Ascending aorta (tissue), 2 donors: ENCODE results near the gene FIGLA. TPM values are rescaled to one million over a fixed set of nuclear protein-coding genes. Genes with fewer than 3 reads are reported as not detected.
A peak's percentile ranks its signal among the peaks of the same experiment; 100 is the strongest.

Experiments used
- DNase-seq, 2 donors: peaks; one replicate each; pipeline ENCODE4 v3.0.0-alpha.2; 2019; ENCODE audit warnings: low spot score in 2 of 2
- H3K27ac ChIP-seq, 2 donors: fragments of 200-600 bp; sonication (generic); one replicate each; pipeline ENCODE4 v1.5.1; 2016 to 2017; ENCODE audit warnings: mild to moderate bottlenecking in 1 of 2
- H3K27me3 ChIP-seq: fragments of 200-600 bp; sonication (generic); one replicate; pipeline ENCODE4 v1.5.1; 2017
- H3K36me3 ChIP-seq, 2 donors: fragments of 200-600 bp; sonication (generic); one replicate each; pipeline ENCODE4 v1.5.1; 2016
- H3K4me1 ChIP-seq, 2 donors: fragments of 200-600 bp; sonication (generic); one replicate each; pipeline ENCODE4 v1.5.1; 2016 to 2017; ENCODE audit warnings: mild to moderate bottlenecking in 1 of 2
- H3K4me3 ChIP-seq, 2 donors: fragments of 200-600 bp; sonication (generic); one replicate each; pipeline ENCODE4 v1.5.1; 2016 to 2017; ENCODE audit warnings: mild to moderate bottlenecking in 1 of 2
- H3K9me3 ChIP-seq, 2 donors: fragments of 200-600 bp; sonication (generic); one replicate each; pipeline ENCODE4 v1.5.1; 2016
- CTCF ChIP-seq, 3 experiments: fragments of 200-600 bp in 2 of 3; fragments of 450-650 bp in 1 of 3; sonication (generic) in 2 of 3; IDR thresholded peaks; one replicate each; pipeline ENCODE4 v1.5.1; 2016 to 2019; ENCODE audit warnings: antibody characterized with exemption in 3 of 3, mild to moderate bottlenecking in 1 of 3, moderate library complexity in 1 of 3
- intact Hi-C: fragments of 100-400 bp; cut with DNase I; formaldehyde crosslinking; loops from one replicate; pipeline ENCODE4 v1.15.1; 2023
- total RNA-seq: library from RNA; depleted of rRNA; stranded (reverse); fragments of >200 nt; gene quantifications from one replicate; pipeline ENCODE4 v1.1.0, GENCODE V29; 2016

Gene FIGLA
- total RNA-seq: not detected

- no peak within 1 kb of the TSS for H3K27ac ChIP-seq
- H3K27me3 ChIP-seq: no peaks in the 10 kb centered on the region
- intact Hi-C loops: no loop called here
These were observed at the start of gene FIGLA for GRCh38 chr2:70790136-70790828. FIGLA (minus strand) TSS chr2:70790643; CDS start chr2:70790638, 5 bp downstream.

GRCh38 chr2:70837980-70838925 is 47.8 kb upstream of the FIGLA start:
- DNase-seq: no peak
- no peaks in the 10 kb centered on the region for H3K9me3 ChIP-seq
- intact Hi-C loops: no loop called here
- H3K4me3 ChIP-seq: no peak overlapping the region
- no peaks in the 10 kb centered on the region for H3K4me1 ChIP-seq
- H3K36me3 ChIP-seq: no peaks in the 10 kb centered on the region
- H3K27ac ChIP-seq: no peak overlapping the region
- no peak for TF ChIP-seq CTCF (IDR thresholded peaks at IDR 0.05)
- no peaks in the 10 kb centered on the region for H3K27me3 ChIP-seq

More at GRCh38 chr2:70790136-70790828, at the start of gene FIGLA:
- Histone ChIP-seq H3K36me3 (no peaks in the 10 kb centered on the region), H3K4me1 (peaks cover 0 to 2% of the 10 kb centered on the region in 2 donors), H3K4me3 (peak within 1 kb of the TSS; percentile 34 to 49), H3K9me3 (no peaks in the 10 kb centered on the region)
- TF ChIP-seq CTCF (IDR thresholded peaks at IDR 0.05): no peak
- no peak for DNase-seq

GRCh38 chr2:70835643-70836042 is 45.2 kb upstream of the FIGLA start, which contains the start of gene CD207:
CD207 (minus strand) TSS chr2:70835816; CDS start chr2:70835776, 40 bp downstream.
- DNase-seq: no peak
- TF ChIP-seq CTCF (IDR thresholded peaks at IDR 0.05): no peak
- Histone ChIP-seq H3K4me1 (no peaks in the 10 kb centered on the region), H3K27me3 (no peaks in the 10 kb centered on the region), H3K4me3 (no peak within 1 kb of the TSS), H3K36me3 (no peaks in the 10 kb centered on the region), H3K9me3 (no peaks in the 10 kb centered on the region), H3K27ac (no peak within 1 kb of the TSS)
- intact Hi-C loops: no loop called here

GRCh38 chr2:70834881-70835280 is 44.4 kb upstream of the FIGLA start:
- no peak overlapping the region for H3K27ac ChIP-seq
- H3K36me3 ChIP-seq: no peaks in the 10 kb centered on the region
- H3K27me3 ChIP-seq: no peaks in the 10 kb centered on the region
- H3K4me1 ChIP-seq: no peaks in the 10 kb centered on the region
- H3K4me3 ChIP-seq: no peak overlapping the region
- no peaks in the 10 kb centered on the region for H3K9me3 ChIP-seq
- intact Hi-C loops: no loop called here
- no peak for DNase-seq
- no peak for TF ChIP-seq CTCF (IDR thresholded peaks at IDR 0.05)

DNA sequence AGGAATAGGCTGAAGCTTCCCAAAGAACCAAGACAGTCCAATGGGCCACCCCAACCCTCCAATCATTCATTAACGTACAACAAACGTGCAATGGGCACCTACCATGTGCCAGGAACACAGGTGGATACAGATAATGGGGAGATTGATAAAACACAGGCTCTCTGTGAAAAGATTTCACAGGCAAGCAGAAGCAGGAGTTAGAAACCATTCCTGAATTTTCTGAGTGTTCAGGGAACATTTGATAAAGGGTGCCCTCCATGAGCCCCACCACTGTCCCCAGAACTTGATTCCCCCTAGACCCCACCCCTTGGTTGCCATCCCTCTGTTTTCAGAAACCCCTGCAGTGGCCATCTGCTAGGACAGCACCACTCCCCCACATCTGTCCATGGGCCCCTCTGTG is 43.7 kb upstream of the FIGLA start:
- no peaks in the 10 kb centered on the region for H3K36me3 ChIP-seq

More for the DNA sequence above, 43.7 kb upstream of the FIGLA start:
- Histone ChIP-seq H3K4me1 (no peaks in the 10 kb centered on the region), H3K9me3 (no peaks in the 10 kb centered on the region), H3K4me3 (no peak overlapping the region), H3K27me3 (no peaks in the 10 kb centered on the region), H3K27ac (no peak overlapping the region)
- no peak for TF ChIP-seq CTCF (IDR thresholded peaks at IDR 0.05)
- intact Hi-C loops: no loop called here
- DNase-seq: no peak
